GM18511 (cell line): Measurements from ENCODE around the gene SORBS1.

Experiments used
- ATAC-seq: cut with Tn5 transposase; IDR thresholded peaks from one replicate; pipeline ENCODE4 v1.9.1; 2021; ENCODE audit warnings: mild to moderate bottlenecking, moderate library complexity; ENCODE audit not compliant: unreplicated experiment

Gene SORBS1

GRCh38 chr10:95467162-95467599 is 94.0 kb downstream of the SORBS1 start:
- no peak for ATAC-seq

DNA sequence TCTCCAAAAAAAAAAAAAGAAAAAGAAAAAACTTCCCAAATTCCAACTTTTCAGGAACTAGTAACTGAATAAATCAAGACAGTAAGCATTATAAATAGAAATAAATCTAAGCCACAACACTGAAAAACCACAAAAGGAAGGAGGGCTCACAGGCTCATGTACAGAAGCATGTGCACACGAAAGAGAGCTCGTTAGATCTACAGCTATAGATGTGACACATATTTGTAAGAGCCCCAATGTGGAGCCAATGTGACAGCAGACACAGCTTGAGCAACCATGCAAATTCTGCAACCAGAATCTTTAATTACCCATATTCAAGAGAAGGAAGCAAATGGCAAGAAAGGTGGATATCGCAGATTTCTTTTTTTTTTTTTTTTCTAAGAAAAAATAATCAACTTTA is 94.7 kb downstream of the SORBS1 start:
- ATAC-seq: no peak

DNA sequence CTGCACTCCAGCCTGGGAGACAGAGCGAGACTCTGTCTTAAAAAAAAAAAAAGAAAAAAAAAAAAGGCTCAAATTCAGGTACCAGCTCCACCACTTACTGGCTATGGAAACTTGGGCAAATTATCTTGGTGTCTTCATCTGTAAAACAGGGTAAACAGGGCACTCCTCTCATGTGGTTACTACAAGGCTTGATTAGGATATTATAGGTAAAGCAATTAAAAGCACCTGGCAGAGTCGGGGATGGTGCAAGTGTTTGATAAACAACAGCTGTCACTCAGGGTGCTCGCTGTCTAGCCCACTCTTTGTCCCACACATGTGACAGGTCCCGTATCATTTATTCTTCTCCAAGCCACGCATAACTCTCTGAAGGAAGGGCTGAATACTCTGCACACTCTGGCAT is 96.9 kb downstream of the SORBS1 start:
- no peak for ATAC-seq

- no peak for ATAC-seq
Observed at GRCh38 chr10:95462740-95463667, 98.2 kb downstream of the SORBS1 start.

GRCh38 chr10:95461611-95462010 is 99.6 kb downstream of the SORBS1 start:
- no peak for ATAC-seq

DNA sequence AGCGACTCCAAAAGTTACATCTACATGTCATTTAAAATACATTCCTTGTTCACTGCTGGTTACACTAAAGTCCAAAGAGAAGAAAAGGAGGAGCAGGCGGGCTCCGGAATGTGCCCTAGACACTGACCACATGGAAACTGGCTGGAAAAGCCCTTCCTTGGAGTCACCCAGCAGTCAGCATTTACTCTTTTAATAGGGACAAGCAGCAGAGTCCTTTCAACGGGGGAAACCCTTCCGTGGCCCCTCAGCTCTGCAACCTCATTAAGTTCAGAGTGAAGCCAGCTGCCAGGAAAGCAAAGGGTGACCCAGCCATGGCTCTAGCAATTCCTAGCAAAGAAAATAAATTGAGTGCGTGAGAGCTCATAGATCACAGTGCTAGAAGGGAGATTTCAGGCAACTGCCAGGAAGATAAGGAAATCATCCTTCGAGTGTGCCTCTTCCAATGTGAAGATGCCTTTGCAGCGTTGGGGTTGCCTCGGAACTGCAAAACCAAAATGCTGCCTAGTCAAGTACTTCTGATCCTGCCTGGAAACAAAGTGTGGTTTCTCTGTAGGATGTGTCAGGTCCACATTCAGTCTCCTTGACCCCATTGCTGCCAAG is 101.6 kb downstream of the SORBS1 start:
- ATAC-seq: no peak

DNA sequence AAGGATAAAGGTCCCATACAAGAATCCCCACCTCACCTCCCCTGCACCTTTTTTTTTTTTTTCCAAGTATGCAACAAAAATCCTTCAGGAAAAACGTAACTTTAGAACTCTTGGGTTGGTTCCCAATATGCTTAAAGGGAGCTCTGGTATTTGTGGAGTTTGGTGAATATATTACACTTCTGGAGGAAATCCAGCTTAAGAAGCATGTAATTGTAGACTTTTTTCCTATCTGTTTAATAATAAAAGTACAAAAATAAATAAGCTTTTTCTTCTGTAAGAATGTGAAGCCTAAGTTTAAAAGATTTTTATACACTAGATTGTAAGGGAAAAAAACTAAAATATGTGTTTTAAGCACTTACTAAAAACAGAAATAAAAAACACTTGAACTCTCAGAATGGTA is 102.3 kb downstream of the SORBS1 start:
- no peak for ATAC-seq

- ATAC-seq: no peak
Observed at GRCh38 chr10:95458014-95458413, 103.2 kb downstream of the SORBS1 start.

GRCh38 chr10:95457319-95457886 is 103.8 kb downstream of the SORBS1 start:
- ATAC-seq: no peak

DNA sequence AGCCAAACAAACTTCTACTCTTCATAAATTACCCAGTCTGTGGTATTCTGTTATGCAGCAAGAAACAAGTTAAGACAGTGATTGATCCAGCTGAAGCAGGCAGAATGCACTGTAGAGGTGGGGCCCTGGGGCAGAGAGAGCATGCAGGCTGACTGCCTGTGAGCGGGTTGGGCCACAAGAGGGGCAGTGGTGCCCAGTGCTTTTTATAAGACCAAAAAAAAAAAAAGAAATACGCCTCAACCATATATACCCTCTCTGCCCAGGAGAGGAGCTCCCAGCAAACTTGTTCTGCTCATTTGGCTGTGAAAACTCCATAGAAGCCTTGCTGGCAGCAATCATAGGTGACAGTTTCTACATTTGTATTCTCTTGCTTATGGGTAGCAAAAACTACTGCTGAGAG is 104.7 kb downstream of the SORBS1 start:
- ATAC-seq: no peak

DNA sequence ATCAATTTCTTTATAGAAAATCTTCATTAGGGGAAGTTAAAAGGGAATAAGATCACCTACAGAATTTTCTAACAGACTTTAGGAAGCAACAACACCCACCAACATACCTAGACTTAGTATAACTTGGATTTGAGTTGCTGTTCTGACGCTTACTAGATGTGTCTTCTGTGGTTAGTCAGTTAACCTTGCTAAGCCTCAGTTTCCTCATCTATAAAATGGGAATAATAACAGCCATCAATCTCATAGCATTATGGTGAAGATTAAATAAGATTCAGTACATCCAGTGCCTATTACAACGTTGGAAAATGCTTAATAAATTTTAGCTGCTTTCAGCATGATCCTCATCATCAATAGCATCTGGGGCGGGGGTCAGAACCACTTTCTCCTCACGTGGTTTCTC is 106.2 kb downstream of the SORBS1 start:
- no peak for ATAC-seq

- no peak for ATAC-seq
Observed at GRCh38 chr10:95454356-95454755, 106.8 kb downstream of the SORBS1 start.

DNA sequence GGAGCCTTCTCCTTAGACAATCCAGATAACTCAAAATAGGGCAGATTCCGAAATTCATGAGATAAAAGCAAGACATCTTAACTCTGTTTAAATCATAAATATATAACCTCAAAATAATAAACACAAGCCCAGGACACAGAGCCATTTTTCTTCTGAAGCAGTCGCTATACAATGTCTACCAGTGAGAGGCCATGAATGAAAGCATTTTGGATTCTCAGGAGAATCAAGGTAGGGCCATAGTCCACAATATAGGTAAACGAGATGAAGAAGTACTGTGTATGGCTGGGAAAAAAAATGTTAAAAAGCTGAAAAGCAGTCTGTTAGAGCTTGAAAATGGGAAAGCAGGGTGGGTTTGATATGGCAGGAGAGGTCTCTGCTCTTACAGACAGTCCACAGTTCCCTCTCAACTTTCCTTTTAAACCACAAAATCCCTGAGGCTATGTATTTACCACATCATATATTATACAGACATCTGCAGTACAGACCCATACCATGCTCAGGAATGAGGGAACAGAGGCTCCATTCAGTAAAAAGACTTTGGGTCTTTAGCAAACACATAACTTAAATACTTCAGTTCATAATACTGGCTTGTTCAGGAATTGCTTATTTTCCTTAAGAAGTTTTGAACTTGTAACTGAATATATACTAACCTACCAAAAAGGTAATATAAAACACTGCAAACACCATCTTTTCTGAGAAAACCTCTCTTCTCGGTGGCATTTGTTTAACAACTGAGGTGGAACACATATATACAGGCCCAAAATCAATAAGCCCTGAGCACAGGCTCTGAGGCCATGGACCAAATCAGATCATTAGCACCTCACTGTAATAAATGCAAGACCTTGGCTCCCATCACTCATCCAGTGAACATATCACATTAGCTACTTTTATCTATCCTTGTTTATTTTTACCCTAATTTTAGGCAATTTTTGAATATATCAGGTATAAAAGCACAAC is 109.3 kb downstream of the SORBS1 start:
- no peak for ATAC-seq

DNA sequence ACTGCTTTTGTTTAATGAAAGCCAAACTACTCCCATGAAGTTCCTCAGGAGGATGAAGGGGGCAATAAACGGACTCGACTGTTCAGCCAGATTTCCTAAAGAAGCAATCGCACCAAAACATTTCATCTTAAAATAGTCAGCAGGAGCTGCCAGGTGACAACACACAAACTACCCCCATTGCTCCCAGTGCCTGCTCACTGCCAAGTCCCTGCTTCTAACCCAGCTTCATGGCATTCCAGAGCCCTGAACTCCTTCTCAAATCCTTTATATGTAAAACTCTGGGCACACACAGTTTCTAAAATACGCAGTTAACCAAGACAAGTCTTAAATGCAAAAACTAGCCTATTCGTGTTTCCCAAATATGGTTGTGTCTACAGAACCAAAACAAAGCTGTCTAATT is 110.0 kb downstream of the SORBS1 start:
- ATAC-seq: no peak

GRCh38 chr10:95450188-95450587 is 111.0 kb downstream of the SORBS1 start:
- no peak for ATAC-seq

DNA sequence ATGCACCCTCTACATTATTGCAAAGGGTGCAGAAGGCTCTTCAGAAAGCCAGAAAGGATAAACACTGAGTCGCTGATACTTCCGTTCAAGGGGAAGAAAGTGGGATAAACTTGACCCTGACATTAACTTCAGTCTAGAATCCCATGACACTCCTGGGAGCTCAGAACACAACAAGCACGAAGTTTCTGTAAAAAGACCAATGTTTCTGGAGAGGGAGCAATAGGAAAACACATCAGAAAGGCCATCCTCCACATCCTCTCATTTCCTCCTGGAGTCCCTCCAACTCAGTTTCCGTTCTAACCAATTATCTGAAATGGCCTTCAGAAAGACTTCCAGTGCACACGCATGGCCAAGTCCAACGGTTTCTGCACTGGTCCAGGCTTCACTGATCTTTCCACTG is 113.5 kb downstream of the SORBS1 start:
- no peak for ATAC-seq

- ATAC-seq: no peak
Observed at GRCh38 chr10:95445837-95446486, 115.2 kb downstream of the SORBS1 start.

DNA sequence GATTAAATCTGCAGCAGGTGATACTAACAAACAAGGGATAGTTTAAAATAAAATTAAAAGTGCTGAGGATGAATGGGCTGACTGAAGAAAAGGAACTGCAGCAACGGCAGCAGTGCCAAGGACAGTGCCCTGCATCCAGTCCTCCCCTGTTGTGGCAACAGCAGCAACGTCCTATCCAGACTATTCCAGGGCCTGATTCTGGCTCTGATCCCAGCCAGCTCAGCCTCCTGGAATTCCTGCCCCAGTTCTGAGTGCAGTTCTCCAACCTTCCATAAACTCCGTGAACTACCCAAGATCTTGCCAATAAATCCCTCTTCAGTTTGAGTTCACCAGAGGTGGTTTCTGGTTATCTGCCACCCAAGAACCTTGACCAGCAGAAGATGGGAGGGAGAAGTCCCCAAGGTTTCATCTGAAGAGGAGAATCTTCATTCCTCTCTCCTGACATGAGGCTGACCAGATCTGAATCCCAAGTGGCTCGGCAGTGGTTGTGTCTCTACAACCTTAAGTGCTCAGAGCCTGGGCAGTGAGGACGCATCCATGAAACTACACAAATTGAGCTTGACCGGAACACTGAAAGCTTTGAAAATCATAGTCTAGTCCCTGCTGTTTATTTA is 115.8 kb downstream of the SORBS1 start:
- ATAC-seq: no peak

DNA sequence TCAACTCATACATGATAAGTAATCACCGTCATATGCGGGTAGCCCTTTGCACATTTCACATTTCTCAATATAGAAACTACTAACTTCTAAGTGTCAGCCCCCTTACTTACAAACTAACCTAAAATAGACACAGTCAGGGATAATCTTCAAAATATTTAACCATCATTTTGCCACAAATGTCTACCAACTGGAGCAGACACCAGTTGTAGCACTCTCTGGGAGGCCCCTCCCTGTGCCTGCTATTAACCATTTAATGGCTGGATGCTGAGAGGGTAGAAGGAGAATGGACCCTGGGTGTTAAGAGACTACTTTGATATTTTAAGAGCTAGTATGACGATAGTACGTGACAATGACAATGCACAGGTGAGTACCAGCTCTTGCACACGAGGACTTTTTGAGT is 116.4 kb downstream of the SORBS1 start:
- no peak for ATAC-seq

GRCh38 chr10:95443636-95444035 is 117.5 kb downstream of the SORBS1 start:
- ATAC-seq: no peak
